Measurements from ENCODE around the gene FGF23. TPM values are rescaled to one million over a fixed set of nuclear protein-coding genes. Genes with fewer than 3 reads are reported as not detected.

Gene FGF23
- total RNA-seq, 1 experiment from 2014 or later = not detected

DNA sequence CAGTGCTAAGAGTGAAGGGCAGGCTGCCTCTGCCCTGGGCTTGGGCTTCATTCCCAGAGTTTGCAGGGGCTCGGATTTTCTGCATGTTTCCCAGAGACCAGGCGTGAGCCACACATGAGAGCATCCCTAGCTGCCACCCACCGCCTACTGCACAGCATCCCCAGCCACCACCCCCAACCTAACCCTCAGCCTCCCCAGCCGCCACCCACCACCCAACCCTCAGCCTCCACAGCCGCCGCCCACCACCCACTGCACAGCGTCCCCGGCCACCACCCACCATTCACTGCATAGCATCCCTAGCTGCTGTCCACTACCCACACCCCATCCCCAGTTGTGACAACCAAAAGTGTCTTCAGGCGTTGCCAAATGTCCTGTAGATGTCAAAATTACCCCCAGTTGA is 43.5 kb upstream of the FGF23 start:
- Histone ChIP-seq H3K27ac (ENCODE audit: low read depth, low read length, poor library complexity, severe bottlenecking) (no peak overlapping the region), H3K36me3 (ENCODE audit: insufficient read depth, low read length, poor library complexity, severe bottlenecking) (no peaks in the 10 kb centered on the region), H3K27me3 (replicated peaks; ENCODE audit: insufficient read depth, low read depth, low read length, poor library complexity) (peaks cover 10% of the 10 kb centered on the region), H3K4me3 (ENCODE audit: low read depth, low read length, poor library complexity, severe bottlenecking) (no peak overlapping the region), H3K9me3 (ENCODE audit: low read depth, low read length, poor library complexity, severe bottlenecking) (no peaks in the 10 kb centered on the region), H3K4me1 (ENCODE audit: insufficient read depth, low read length, poor library complexity, severe bottlenecking) (no peaks in the 10 kb centered on the region)
- no peak for TF ChIP-seq EZH2 (IDR thresholded peaks at IDR 0.05; ENCODE audit: borderline replicate concordance, low read depth, low read length, poor library complexity, severe bottlenecking)
- TF ChIP-seq, protein P1, sequence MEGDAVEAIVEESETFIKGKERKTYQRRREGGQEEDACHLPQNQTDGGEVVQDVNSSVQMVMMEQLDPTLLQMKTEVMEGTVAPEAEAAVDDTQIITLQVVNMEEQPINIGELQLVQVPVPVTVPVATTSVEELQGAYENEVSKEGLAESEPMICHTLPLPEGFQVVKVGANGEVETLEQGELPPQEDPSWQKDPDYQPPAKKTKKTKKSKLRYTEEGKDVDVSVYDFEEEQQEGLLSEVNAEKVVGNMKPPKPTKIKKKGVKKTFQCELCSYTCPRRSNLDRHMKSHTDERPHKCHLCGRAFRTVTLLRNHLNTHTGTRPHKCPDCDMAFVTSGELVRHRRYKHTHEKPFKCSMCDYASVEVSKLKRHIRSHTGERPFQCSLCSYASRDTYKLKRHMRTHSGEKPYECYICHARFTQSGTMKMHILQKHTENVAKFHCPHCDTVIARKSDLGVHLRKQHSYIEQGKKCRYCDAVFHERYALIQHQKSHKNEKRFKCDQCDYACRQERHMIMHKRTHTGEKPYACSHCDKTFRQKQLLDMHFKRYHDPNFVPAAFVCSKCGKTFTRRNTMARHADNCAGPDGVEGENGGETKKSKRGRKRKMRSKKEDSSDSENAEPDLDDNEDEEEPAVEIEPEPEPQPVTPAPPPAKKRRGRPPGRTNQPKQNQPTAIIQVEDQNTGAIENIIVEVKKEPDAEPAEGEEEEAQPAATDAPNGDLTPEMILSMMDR (conservative IDR thresholded peaks at IDR 0.05; ENCODE audit: low read depth, low read length) = no peak
- BruUV-seq (replicated peaks) = no TSS peak
- ChIA-PET CTCF (no interaction called here), POLR2A (ENCODE audit: low non-redundant PET) (no interaction called here)
- intact Hi-C loops (cut with micrococcal nuclease; ENCODE audit: unreplicated experiment) = no loop called here
- DNase-seq (ENCODE audit: low spot score) = no peak

DNA sequence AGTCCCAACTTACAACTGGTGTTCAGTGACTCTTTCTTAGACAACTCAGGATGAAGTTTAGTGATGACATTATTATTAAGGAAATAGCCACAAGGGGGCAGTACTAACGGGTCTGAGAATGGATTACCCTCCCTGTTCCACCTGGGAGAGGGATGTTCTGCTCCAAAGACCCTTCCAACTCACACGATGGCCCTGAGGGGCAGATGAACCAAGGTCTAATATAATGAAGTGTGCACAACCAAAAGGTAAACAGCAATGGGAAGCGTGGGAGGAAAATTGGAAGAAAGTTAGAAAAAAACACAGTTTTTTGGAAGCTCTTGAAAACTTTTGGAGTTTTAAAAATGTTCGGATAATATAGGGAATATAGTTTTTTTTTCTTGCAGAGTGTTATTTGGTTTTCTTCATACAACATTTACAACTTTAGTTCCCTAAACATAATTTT is 42.1 kb upstream of the FGF23 start:
- intact Hi-C loops (cut with micrococcal nuclease; ENCODE audit: unreplicated experiment) = loop anchor here (1.0 kb wide), 1 partner anchor 105 kb away; no protein-coding TSS in a partner anchor
- CTCF ChIA-PET = interaction anchor here (0.8 kb wide), 1 partner anchor 105 kb away, joined by 3 read pairs; no protein-coding TSS in a partner anchor
- peak; percentile 59 for DNase-seq (ENCODE audit: low spot score)
- no peak overlapping the region for H3K4me3 ChIP-seq (ENCODE audit: low read depth, low read length, poor library complexity, severe bottlenecking)
- TF ChIP-seq, protein P1 (conservative IDR thresholded peaks at IDR 0.05; ENCODE audit: low read depth, low read length) = peak; percentile 68
- TF ChIP-seq EZH2 (IDR thresholded peaks at IDR 0.05; ENCODE audit: borderline replicate concordance, low read depth, low read length, poor library complexity, severe bottlenecking) = no peak
- no peak overlapping the region for H3K27ac ChIP-seq (ENCODE audit: low read depth, low read length, poor library complexity, severe bottlenecking)
- POLR2A ChIA-PET (ENCODE audit: low non-redundant PET) = no interaction called here
- H3K4me1 ChIP-seq (ENCODE audit: insufficient read depth, low read length, poor library complexity, severe bottlenecking) = no peaks in the 10 kb centered on the region
- peaks cover 24% of the 10 kb centered on the region for H3K27me3 ChIP-seq (replicated peaks; ENCODE audit: insufficient read depth, low read depth, low read length, poor library complexity)
- H3K9me3 ChIP-seq (ENCODE audit: low read depth, low read length, poor library complexity, severe bottlenecking) = no peaks in the 10 kb centered on the region
- no TSS peak for BruUV-seq (replicated peaks)
- no peaks in the 10 kb centered on the region for H3K36me3 ChIP-seq (ENCODE audit: insufficient read depth, low read length, poor library complexity, severe bottlenecking)

DNA sequence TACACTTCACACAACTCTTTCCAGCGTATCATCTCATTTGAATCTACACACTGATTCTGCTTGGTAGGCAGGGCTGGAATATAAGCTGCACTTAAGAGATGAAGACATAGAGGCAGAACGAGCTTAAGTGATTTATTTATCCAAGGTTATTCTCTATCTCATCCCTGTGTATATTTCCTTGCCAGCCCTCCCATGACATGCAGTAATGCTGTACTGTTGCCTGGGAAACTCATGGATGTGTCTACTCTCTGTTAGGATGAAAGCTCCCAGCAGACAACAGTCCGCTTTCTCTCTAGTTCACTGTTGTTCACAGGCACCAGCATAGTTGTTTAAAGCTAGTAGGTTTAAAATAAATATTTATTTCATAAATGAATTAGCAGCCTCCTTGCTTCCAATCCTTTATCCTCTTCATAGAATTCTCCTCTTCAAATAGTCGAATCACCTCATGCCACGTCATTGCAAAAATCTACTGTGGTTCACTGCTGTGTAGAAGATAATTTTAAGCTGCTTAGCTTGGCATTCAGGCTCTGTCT is 40.7 kb upstream of the FGF23 start:
- H3K27me3 ChIP-seq (replicated peaks; ENCODE audit: insufficient read depth, low read depth, low read length, poor library complexity) = peaks cover 38% of the 10 kb centered on the region
- BruUV-seq (replicated peaks) = no TSS peak
- no peak overlapping the region for H3K4me3 ChIP-seq (ENCODE audit: low read depth, low read length, poor library complexity, severe bottlenecking)
- TF ChIP-seq EZH2 (IDR thresholded peaks at IDR 0.05; ENCODE audit: borderline replicate concordance, low read depth, low read length, poor library complexity, severe bottlenecking) = no peak
- TF ChIP-seq, protein P1 (conservative IDR thresholded peaks at IDR 0.05; ENCODE audit: low read depth, low read length) = no peak
- no peaks in the 10 kb centered on the region for H3K36me3 ChIP-seq (ENCODE audit: insufficient read depth, low read length, poor library complexity, severe bottlenecking)
- no peak for DNase-seq (ENCODE audit: low spot score)
- no peaks in the 10 kb centered on the region for H3K9me3 ChIP-seq (ENCODE audit: low read depth, low read length, poor library complexity, severe bottlenecking)
- intact Hi-C loops (cut with micrococcal nuclease; ENCODE audit: unreplicated experiment) = no loop called here
- POLR2A ChIA-PET (ENCODE audit: low non-redundant PET) = no interaction called here
- CTCF ChIA-PET = interaction anchor here (0.6 to 0.9 kb wide), 3 partner anchors 11 to 350 kb away, joined by 3 to 4 read pairs (median 4); no protein-coding TSS in a partner anchor
- no peaks in the 10 kb centered on the region for H3K4me1 ChIP-seq (ENCODE audit: insufficient read depth, low read length, poor library complexity, severe bottlenecking)
- no peak overlapping the region for H3K27ac ChIP-seq (ENCODE audit: low read depth, low read length, poor library complexity, severe bottlenecking)

Measured in A673 (cell line).